CD1c-positive myeloid dendritic cell (primary cell): Measurements from ENCODE around the gene ADAP1.
"Not testable (repeated sequence)": the region's sequence is repeated elsewhere in the genome, so short reads cannot be mapped to it uniquely, and the experiment has no call there.

Experiments
- DNase-seq: peaks from one replicate; pipeline ENCODE4 v3.0.0-alpha.2; 2016; ENCODE audit errors: extremely low spot score

ADAP1 gene

DNA sequence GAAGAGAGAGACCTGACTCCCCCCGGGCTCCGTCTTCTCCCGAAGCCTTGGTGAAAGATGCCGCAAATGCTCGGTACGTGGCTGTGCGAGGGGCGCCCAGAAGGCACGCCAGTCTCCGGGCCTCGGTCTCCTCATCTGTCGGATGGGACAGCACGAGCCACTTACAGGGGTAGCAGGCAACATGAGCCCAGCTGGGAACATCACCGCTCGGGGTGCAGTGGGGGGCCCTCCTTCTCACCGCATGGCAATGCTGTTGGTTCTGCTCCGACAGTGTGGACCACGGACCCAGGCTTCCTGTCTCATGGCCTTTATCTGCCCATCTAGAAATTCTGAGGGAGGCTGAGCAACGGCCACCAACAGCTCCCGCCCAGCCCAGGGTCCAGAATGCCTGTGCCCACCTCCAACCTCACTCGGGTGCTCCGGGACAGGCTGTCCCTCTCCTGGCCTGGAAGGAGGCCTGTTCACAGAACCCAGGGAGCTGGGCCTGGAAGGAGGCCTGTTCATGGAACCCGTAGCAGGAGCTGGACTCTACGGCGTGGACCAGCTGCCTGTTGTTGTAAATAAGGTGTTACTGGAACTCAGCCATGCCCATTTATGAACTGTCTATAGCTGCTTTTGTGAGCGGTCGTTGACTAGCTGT is 15.8 kb downstream of the ADAP1 start:
- no peak for DNase-seq

DNA sequence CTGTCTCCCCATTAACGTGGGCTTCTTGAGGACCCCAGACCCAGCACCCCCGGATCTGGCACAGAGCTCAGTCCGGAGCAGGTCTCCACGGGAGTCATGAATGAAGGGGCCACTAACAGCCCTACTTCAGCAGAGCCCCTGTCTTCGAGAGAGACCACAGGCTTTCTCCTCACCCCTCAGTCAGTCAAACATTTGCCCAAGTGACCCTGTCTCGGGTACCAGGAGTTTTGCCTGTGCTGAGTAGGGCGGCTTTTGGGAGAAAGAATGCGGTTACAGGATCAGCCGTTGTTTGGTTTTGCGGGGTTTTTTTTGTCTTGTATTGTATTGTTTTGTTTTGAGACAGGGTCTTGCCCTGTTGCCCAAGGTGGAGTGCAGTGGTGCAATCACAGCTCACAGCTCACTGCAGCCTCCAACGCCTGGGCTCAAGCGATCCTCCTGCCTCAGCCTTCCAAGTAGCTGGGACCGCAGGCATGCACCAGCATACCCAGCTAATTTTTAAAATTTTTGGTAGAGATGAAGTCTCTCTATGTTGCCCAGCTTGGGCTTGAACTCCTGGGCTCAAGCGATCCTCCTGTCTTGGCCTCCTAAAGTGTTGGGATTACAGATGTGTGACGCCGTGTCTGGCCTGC is 16.5 kb downstream of the ADAP1 start:
- DNase-seq: no peak

DNA sequence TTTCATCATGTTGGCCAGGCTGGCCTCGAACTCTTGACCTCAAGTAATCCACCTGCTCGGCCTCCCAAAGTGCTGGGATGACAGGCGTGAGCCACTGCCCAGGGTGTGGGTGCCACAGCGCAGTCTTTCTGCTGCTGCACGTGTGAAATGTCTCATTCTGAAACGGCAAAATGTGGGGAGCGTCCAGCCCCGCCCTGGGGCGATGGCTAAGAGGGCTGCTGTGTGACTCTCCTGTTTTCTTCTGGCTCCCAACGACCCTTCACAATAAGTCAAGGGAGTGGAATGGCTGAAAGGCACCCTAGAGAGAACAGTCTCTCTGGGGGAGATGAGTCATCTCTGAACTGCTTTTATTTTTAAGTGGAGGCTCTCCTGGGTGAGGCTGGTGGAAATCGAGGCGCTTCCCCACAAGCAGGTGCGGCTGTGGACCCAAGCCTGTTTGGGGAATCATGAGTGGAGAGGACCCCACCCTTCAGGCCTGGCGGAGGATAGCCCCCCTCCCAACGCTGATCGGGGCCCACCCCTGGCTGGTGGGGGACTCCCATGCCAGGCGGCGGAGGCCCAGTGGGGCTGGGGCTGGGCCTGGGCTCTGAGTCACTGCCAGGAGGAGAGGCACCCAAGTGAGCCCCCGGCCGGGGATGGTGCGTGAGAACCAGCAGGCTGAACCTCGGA is 18.0 kb downstream of the ADAP1 start:
- no peak for DNase-seq

DNA sequence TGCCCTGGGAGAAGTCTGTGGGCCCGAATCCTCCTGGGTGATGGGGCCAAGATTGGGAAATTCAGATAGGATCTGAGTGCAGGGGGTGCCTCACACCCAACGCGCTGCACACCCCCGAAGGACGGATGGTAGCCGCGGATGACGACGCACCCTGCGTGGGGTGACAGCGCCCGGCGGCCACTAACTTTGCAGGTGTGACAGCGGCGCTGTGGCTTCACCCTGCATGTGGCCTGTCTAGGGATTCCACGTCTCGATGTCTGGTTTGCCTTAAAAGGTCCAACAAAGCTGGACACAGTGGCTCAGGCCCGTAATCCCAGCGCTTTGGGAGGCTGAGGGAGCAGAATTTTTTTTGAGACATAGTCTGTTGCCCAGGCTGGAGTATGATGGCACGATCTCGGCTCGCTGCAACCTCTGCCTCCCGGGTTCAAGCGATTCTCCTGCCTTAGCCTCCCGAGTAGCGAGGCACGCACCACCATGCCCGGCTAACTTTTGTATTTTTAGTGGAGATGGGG is 18.6 kb downstream of the ADAP1 start:
- no peak for DNase-seq

DNA sequence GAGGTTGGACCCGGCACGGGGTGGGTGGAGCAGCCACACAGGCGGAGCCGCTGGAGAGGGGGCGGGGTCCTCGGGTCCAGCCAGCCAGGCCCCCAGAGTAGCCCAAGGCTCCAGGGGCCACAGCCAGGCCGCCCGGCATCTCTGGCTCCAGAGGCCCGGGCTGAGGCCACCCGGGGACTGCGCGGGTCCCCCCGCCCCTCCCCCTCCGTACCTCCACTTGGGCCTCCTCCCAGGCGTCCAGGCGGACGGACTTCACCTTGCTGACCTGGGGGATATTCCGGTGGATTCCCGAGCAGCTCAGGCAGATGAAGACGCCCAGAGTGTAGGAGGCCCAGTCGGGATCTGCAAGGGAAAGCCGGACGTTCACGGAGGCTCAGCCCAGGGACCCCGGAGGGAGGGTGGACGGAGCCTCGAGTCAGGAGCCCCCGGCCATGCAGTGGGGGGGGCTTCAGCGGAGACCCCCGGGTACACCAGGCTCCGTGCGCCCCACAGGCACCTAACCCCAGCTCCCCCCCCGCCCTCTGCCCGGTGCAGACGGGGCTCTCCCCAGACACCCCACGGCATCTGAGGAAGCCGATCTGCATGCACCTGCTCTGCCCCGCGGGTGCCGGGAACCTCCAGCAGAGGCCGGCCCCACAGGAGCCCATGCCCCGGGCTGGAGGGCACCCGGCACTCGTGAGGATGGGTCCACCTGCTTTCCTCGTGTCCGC is 19.2 kb downstream of the ADAP1 start:
- DNase-seq: no peak

DNA sequence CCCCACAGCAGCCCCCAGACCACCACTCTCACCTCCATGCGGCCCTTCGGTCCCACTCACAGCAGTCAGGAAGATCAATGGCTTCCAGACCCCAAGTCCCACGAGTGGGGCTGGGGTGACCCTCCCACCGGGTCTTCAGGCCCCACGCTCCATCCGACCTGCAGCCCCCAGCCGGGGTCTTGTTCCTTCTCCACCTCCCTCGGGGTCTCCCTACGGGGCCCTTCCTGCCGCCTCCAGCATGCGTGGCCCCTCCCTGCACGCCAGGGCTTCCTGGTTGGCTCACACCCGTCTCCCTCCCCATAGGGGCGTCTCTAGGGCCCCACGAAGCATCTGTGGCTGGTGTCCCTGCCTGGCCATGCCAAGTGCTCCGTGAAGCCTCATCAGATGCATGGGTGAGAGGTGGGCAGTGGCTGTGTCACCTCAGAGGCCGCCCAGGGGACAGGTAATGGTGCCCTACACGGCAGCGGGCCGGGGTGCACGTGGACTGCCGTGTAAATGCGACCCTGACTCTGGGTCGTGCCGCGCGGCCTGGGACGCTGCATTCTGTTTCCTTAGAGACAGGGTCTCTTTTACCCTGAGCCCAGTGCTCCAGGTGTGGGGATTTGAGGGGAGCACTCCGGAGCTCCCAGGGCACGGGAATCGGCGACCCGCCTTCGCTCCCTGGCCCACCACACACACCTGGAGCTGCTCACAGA is 19.9 kb downstream of the ADAP1 start:
- no peak for DNase-seq

DNA sequence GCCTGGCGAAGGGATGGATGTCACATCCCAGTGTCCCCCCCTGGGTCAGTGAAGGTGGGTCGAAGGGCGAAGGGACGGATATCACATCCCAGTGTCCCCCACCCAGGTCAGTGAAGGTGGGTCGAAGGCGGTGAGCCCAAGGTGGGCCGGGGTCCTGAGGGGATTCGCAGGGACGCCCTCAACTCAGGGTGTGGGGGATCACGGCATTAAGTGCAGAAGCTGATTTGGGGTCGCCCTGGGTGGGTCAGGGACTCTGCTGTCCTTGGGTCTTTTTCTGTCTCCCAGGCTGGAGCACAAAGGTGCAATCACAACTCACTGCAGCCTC is 21.9 kb downstream of the ADAP1 start:
- no peak for DNase-seq

DNA sequence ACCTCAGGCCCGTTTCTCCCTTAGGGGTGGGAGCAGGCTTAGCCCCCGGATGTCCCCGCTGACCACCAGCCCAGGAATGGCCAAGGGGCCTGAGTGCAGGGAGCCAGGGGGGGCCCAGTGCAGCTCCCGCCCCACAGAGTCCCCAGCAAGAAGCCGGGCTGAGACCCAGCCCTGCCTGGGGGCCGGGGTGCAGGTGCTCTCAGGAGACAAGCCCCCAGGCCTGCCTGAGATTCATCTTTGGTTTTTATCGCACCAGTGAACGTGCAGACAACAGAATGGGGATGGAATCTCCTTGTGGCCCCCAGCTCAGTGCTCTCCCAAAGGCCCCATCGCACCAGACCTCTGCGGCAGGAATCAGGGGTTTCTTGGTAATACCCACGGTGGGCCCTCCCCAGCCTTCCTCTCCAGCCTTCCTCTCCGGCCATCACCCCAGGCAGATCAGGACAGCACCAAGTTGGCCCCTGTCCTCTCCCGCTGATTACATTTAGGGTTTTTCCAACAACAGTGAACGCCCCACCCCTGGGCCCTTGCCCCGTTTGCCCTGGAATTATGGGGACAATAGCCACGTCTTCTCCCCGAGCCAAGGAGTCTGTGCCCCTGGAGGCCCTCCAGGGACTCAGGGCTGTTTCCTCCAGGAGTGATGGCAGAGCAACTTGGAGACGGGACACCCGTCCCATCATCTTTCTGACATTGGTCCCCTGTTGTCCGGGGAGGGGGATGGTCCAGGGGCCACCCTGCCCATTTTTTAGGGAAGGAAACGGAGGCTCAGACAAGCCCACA is 22.4 kb downstream of the ADAP1 start:
- no peak for DNase-seq

DNA sequence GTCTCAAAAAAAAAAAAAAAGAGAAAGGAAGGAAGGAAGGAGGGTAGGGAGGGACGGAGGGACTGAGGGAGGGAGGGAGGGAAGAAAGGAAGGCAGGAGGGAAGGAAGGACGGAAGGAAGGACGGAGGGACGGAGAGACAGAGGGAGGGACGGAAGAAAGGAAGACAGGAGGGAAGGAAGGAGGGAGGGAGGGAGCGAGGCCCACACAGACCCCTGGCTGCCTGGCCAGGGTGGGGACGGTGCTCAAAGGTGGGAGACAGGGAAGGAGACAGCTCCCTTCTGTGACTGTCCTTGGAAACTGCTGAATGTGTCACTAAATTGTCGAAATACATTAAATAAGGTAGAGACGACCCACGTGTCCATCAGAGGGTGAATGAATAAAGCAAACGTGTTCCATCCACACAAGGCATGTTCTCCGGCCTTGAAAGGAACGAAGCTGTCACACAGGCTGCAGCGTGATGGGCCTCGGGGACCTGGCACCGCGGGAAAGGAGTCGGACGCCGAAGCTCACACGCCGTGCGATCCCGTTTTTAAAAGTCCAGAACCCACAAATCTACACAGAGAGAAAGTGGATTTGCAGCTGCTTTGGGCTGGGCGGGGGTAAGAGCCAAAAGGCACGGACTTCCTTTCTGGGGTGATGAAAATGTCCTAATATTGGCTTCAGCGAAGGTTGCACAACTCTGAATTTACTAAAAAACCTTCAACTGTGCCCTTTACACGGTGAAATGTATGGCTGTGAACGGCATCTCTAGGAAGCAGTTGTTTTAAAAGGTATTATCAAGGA is 23.3 kb downstream of the ADAP1 start:
- peak; percentile 67 for DNase-seq

DNA sequence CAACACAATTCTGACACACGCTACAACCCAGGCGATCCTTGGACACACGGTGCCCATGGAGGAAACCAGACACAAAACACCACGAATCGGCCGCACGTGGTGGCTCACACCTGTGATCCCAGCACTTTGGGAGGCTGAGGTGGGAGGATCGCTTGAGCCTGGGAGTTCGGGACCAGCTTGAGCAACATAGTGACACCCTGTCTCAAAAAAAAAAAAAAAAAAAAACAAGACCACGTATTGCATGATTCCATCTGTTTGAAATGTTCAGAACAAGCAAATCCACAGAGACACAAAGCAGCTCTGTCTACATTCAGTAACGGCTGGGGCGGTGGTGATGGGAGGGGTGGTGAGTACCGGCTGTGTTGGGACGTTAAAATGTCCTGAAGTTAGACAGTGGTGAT is 25.2 kb downstream of the ADAP1 start:
- DNase-seq: no peak

DNA sequence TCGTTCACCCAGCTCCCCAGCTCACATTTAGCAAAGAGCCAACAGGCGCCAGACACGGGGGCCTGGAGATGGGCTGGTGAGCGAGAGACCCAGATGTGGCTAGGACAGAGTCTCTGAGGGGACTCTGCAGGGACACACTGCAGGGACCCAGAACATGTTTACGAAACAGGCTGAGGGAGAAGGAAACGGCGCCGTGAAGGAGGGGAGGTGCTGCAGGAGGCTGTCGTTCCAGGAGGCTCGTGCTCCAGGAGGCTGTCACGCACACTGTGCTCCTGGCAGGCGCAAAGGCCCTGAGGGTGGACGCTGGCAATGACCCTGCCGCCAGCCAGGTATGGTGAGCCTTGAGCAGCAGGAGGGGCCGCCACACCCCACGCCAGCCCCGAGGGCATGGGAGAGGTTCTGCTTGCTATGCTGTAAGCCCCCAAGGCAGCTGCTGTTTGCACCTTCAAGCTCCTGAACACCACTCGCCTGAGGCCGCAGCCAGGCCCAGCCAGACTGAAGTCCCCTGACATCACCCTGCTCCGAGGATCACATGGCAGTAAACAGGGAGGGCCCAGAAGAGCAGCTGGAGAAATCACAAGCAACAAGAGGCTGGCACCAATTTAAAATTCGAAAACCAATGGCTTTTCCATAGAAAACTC is 27.3 kb downstream of the ADAP1 start:
- DNase-seq: no peak

DNA sequence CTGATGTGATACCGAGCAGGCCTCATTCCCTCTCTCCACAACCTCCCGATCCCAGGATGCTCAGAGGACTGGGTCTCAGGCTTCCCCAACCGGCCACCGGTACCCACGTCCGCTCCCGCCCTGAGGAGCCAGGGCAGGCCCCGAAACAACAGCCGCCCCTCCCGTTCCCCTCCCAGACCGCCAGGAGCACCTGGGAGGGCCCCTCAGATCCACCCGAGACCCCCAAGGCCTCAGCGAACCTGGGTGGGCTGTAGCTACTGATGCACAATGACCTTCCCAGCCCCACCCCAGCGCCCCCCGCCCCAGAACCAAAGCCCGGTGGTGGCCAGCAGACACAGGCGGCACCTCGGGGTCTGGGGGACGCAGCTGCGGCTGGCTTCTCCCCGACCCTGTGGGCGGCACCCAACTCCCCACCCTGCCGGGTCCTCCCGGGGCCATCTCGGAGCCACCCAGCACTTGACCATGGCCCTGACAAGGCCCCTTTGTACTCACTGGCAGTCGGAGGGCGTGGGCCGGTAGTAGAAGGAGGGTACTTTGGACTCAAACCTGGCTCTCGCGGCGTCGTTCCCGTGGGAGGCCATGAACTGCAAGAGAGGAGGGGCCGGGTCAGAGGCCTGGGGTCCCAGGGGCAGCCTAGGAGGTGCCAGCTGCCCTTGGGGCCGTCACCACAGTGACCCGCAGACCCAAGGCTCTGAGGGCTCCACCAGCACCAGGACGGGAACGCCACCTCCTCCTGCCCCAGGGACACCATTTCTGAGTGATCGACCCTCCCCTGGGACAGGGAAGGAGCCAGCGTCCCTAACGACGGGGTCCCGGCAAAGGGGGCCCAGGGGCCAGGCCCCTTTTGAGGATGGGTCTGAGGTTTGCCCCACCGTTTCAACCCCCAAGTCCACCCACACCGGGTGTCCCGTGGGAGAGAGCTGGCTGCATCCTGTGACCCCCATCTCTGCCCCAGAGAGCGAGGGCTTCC is 28.1 kb downstream of the ADAP1 start:
- DNase-seq: no peak

DNA sequence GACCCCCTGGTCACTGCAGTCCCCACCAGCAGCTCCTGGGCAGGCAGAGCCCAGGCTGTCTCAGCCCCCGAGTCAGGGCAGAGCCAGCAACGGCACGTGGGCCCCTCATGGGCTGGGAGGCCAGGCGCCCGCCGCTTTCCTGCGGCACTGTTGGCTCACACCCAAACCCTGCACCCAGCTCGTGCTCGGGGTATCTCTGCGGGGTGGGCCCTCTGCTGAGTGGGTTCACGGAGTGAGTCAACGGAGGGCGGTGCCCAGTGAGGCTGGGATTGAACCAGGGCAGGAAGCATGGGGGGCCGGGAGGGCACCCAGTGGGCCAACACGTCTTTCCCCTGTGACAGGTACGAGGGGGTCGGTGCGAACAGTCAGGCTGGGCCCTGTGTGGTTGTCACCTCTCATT is 28.9 kb downstream of the ADAP1 start:
- DNase-seq: peak; percentile 57

DNA sequence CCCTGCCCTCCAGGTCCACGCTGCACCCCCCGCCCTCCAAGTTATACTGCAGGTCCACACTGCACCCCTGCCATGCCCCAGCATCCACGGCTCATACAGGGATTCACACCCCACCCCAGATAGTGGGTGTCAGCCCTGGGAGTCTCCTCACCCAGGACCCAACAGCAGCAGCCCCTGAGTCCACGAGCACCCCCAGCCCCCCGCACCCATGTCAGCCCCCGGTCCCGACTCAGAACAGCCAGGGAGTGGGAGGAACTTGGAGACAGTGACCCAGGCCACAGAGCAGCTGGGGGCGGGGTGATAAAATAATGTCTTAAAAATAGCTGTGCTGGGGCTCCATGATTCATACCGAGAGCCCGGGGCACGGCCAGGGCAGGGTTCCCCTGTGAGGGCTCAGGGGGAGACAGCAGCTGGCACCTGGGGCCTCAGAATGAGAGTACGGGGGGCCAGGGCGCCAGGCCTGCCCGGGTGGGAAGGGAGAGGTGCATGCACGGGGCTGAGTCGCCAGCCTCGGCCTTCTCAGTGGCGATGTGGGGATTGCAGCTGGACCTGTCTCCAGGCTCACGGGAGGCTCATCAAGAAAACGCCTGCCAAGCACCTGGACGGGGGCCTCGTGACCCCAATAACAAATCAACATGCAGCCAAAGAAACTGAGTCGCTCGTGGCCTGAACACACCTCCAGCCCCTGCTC is 29.8 kb downstream of the ADAP1 start:
- peak; percentile 90 for DNase-seq

DNA sequence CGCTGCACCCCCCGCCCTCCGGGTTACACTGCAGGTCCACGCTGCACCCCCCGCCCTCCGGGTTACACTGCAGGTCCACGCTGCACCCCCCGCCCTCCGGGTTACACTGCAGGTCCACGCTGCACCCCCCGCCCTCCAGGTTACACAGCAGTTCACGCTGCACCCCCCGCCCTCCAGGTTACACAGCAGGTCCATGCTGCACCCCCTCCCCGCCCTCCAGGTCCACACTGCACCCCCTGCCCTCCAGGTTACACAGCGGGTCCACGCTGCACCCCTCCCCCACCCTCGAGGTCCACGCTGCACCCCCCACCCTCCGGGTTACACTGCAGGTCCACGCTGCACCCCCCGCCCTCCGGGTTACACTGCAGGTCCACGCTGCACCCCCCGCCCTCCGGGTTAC is 30.4 kb downstream of the ADAP1 start:
- DNase-seq: not testable (repeated sequence)

DNA sequence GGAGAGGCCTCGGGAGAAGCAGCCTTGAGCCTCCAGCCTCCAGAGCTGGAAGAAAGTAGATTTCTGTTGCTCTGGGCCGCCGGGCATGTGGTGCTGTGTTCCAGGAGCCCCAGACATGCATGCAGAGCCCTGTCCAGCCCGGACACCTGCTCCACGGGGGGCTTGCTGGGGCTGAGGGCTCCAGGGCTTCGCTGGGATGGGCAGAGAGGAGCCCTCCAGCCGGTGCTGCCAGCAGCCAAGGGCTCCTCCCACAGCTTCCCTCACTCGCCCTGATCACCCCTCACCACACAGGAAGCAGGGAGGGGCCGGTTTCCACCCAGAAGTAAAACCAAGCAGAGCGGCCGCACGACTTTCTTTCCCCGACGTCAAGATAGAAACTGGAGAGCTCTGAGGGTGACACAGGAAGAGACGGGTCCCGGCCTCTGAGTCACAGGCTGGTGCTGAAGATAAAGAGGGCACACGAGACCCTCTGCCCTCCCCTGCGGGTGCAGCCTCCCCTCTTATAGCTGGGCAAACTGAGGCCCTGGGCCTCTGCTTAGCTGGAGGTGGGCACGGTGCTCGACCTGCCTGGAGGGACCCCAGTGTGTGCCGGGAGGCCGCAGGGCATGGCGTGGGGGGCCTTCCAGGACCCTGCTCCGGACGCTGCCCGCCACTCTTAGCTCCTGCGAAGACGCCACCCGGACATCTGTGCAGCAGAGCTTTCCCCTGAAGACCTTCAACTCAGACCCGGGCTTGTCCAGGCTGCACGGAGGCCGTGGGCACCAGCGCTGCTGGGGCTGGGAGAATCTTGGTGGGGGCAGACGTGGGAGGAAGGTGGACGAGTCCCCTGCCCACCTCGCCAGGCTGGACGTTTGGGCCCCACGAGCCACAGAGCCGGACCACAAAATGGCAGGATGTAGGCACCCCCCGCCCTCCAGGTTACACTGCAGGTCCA is 31.1 kb downstream of the ADAP1 start:
- peak; percentile 92 for DNase-seq
